Stimulated activated effector memory CD8-positive, alpha-beta T cell treated with anti-CD3 and anti-CD28 coated beads, Interleukin-12 subunit alpha, Interleukin-12 subunit beta, amount 100 ng/mL, for 72 hours (primary cell): ENCODE measurements around the gene GDPD4.

Experiments
- ATAC-seq: fragments of 150-1000 bp; cut with Tn5 transposase; 2 replicates; pipeline ENCODE4 v1.10.0; 2021
- DNase-seq, 2 donors: peaks; one replicate each; pipeline ENCODE4 v3.0.0; 2021 to 2022; ENCODE audit warnings: low spot score in 2 of 2
- H3K27ac Mint-ChIP-seq: one replicate; pipeline ENCODE4 v1.8.0; 2022; ENCODE audit warnings: mild to moderate bottlenecking, mixed read lengths
- H3K36me3 Mint-ChIP-seq: one replicate; pipeline ENCODE4 v1.8.0; 2022; ENCODE audit warnings: mild to moderate bottlenecking, mixed read lengths
- H3K4me1 Mint-ChIP-seq: one replicate; pipeline ENCODE4 v1.8.0; 2022; ENCODE audit warnings: mixed read lengths
- H3K4me3 Mint-ChIP-seq: one replicate; pipeline ENCODE4 v1.8.0; 2022; ENCODE audit warnings: mild to moderate bottlenecking, mixed read lengths
- H3K9me3 Mint-ChIP-seq: one replicate; pipeline ENCODE4 v1.8.0; 2022; ENCODE audit warnings: mixed read lengths

GDPD4 gene, protein sequence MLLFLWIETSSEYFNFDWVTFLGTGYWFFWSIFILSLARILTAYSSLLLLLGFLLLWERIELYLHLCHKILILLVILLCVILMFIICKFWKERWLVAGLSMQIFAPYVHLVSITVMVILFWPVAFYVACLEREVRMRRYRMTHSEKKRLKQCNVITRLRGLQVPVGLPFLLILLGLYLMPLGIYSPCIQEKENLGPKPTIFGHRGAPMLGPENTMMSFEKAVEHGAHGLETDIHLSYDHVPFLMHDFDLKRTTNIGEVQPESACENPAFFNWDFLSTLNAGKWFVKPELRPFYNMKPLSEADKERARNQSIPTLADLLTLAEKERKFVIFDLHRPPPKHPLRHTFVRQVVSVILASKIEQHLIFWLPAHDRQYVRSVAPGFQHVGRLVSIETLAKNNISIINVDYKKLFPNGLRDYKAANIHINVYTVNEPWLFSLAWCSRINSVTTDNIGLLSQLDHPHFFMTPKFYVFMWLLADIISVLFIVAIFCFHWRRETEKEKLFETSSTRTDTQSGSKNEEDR

GRCh38 chr11:77301510-77301909 lies at the start of gene GDPD4:
GDPD4 (minus strand) TSS chr11:77301686; CDS start chr11:77285137, 16,549 bp downstream.
- Mint-ChIP-seq H3K4me3 (no peak within 1 kb of the TSS), H3K36me3 (no peaks in the 10 kb centered on the region), H3K4me1 (no peaks in the 10 kb centered on the region), H3K27ac (no peak within 1 kb of the TSS), H3K9me3 (no peaks in the 10 kb centered on the region)
- no peak for DNase-seq
- no peak for ATAC-seq

DNA sequence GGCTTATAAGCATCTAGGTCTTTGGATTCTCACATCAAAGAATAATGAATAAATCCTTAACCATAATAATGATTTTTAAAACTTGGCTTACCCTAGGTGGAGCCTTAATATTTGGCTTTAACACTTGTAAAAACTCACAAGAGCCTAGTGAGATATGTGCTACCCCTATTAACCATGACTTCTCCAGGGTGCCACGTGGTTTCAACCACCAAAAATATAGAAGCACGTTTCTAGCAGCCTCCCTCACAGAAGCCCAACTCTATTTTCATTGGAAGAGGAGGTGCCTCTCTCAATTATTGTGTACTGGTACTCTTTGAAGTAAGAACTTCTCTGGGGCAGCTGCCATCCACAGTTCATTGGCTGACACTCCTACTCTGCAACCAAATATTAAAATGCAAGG lies 46.5 kb upstream of the GDPD4 start:
- H3K36me3 Mint-ChIP-seq, result peaks cover 7% of the 10 kb centered on the region
- no peak for ATAC-seq
- no peaks in the 10 kb centered on the region for H3K9me3 Mint-ChIP-seq
- H3K4me3 Mint-ChIP-seq, result no peak overlapping the region
- H3K4me1 Mint-ChIP-seq, result no peaks in the 10 kb centered on the region
- H3K27ac Mint-ChIP-seq, result no peak overlapping the region
- no peak for DNase-seq

GRCh38 chr11:77346906-77347603 lies 45.6 kb upstream of the GDPD4 start:
- H3K27ac Mint-ChIP-seq, result no peak overlapping the region
- DNase-seq, result no peak
- no peak for ATAC-seq
- H3K9me3 Mint-ChIP-seq, result no peaks in the 10 kb centered on the region
- H3K36me3 Mint-ChIP-seq, result peaks cover 14% of the 10 kb centered on the region
- no peaks in the 10 kb centered on the region for H3K4me1 Mint-ChIP-seq
- no peak overlapping the region for H3K4me3 Mint-ChIP-seq

- DNase-seq (no peak), ATAC-seq (no peak)
- Mint-ChIP-seq H3K9me3 (no peaks in the 10 kb centered on the region), H3K4me3 (no peak overlapping the region), H3K36me3 (peaks cover 20% of the 10 kb centered on the region), H3K27ac (no peak overlapping the region), H3K4me1 (no peaks in the 10 kb centered on the region)
Measured at GRCh38 chr11:77345621-77346020, 44.1 kb upstream of the GDPD4 start.

- no peaks in the 10 kb centered on the region for H3K9me3 Mint-ChIP-seq
- H3K27ac Mint-ChIP-seq, result no peak overlapping the region
- peaks cover 27% of the 10 kb centered on the region for H3K36me3 Mint-ChIP-seq
- H3K4me1 Mint-ChIP-seq, result no peaks in the 10 kb centered on the region
- DNase-seq, result no peak
- no peak for ATAC-seq
- no peak overlapping the region for H3K4me3 Mint-ChIP-seq
Measured at GRCh38 chr11:77340501-77340900, 39.0 kb upstream of the GDPD4 start.

- no peak for ATAC-seq
- Mint-ChIP-seq H3K4me3 (no peak overlapping the region), H3K4me1 (no peaks in the 10 kb centered on the region), H3K36me3 (peaks cover 8% of the 10 kb centered on the region), H3K27ac (no peak overlapping the region), H3K9me3 (no peaks in the 10 kb centered on the region)
- no peak for DNase-seq
Measured at GRCh38 chr11:77332259-77332658, 30.8 kb upstream of the GDPD4 start.

DNA sequence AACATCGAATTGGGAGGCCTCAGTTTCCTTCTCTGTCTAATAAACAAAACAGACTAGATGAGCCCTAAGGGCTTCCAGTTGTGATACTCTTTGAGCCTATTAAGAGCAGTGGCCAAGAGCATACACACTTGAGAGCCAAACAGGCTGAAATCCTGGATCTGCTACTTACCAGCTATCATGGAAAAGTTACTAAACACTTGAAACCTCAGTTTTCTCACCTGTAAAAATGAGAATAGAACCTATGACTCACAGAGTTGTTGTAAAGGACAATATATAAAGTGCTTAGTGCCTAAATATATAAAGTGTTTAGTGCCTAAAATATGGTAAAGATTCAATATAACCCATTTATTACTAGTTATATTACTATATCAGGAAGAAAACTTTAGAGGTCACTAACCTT lies 23.7 kb upstream of the GDPD4 start:
- ATAC-seq, result no peak
- DNase-seq, result no peak
- no peak overlapping the region for H3K27ac Mint-ChIP-seq
- H3K9me3 Mint-ChIP-seq, result no peaks in the 10 kb centered on the region
- peaks cover 7% of the 10 kb centered on the region for H3K36me3 Mint-ChIP-seq
- H3K4me3 Mint-ChIP-seq, result no peak overlapping the region
- H3K4me1 Mint-ChIP-seq, result no peaks in the 10 kb centered on the region

DNA sequence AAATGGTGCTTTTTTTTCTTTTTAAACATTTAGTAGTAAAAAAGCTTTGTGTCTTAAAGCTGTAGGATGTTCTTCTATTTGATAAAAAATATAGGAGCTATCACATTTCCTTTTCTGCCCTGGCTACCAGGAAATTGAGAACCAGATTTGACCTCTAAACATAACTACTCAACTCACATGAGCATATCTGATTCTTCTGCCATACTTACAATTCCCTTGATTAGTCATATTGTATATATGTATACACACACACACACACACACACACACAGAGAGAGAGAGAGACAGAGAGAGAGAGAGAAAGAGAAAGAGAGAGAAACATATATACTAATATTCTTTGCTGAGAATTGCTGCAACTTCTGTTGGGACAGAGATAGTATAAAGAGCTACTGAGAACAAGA lies 23.0 kb upstream of the GDPD4 start:
- DNase-seq (no peak), ATAC-seq (no peak)
- Mint-ChIP-seq H3K4me1 (no peaks in the 10 kb centered on the region), H3K4me3 (no peak overlapping the region), H3K27ac (no peak overlapping the region), H3K9me3 (no peaks in the 10 kb centered on the region), H3K36me3 (peaks cover 7% of the 10 kb centered on the region)

DNA sequence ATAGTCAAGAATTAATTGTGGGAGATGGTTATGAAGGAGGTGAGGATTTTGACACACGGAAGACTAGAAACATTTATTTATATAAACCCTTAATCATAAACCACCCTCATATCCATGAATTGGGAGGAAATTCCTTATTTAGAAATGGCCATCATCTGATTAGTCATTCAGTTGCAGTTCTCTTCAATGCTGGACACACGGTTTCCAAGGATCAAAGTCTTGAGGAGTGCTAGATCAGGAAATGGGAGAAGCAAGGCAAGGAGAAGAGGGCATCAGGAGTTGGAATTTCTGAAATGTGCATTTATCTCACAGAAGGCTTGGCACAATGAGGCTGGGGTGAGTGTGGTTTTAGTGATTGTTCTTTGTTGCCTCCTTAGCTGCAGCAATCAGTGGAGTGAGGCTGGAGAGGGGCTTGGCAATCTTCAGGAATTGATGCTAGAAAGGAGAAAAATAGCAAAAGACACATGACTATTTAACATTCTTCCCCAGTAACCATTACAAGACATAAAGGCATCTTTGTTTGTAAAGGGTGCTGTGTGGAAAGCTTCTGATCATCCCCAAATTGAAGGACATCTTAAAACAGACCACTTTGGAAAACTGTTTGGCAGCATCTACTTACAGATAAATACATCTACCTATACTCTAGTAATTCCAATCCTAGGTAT lies 21.6 kb upstream of the GDPD4 start:
- Mint-ChIP-seq H3K36me3 (peaks cover 7% of the 10 kb centered on the region), H3K9me3 (no peaks in the 10 kb centered on the region), H3K27ac (no peak overlapping the region), H3K4me1 (no peaks in the 10 kb centered on the region), H3K4me3 (no peak overlapping the region)
- no peak for ATAC-seq
- no peak for DNase-seq

DNA sequence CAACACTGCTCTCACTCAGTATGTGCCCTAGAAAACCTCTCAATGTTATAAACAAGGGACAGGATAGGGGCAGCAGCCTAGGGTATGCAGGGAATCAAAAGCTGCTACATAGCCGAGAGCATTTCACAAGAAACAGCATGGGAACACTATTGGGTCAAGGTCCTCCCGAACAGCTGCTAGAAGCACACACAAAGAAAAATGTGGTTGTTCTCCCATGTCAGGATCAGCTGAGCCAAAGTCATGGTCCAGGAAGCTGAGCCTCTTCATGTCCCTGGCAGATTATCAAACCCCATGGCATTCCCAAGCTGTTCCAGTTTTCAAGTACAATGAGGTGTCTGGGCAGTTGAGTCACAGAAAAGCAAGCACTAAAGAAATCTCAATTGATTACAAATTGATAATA lies 21.0 kb upstream of the GDPD4 start:
- Mint-ChIP-seq H3K27ac (no peak overlapping the region), H3K9me3 (no peaks in the 10 kb centered on the region), H3K4me1 (no peaks in the 10 kb centered on the region), H3K36me3 (peaks cover 7% of the 10 kb centered on the region), H3K4me3 (no peak overlapping the region)
- no peak for ATAC-seq
- no peak for DNase-seq

DNA sequence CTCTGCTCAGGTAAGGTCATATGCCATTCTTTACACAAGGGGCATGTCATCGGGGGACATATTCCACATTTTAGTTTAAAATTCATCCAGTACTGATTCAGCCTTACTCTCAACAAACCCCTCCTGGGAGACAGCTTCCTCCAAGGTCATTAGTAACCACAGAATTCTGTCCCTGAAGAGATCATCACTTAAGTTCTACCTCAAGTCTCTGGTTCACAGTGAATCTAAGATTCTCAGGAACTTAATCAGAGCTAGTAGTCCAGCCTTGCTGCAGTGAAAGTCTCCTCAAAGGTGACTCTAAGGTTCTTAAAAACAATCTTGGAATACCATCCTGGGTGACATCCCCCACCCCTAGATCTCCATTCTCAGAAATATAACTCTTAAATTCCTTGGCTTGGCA lies 18.9 kb upstream of the GDPD4 start:
- Mint-ChIP-seq H3K27ac (no peak overlapping the region), H3K4me1 (no peaks in the 10 kb centered on the region), H3K4me3 (no peak overlapping the region), H3K36me3 (peaks cover 7% of the 10 kb centered on the region), H3K9me3 (no peaks in the 10 kb centered on the region)
- ATAC-seq (no peak), DNase-seq (no peak)

GRCh38 chr11:77318600-77318999 lies 17.1 kb upstream of the GDPD4 start:
- DNase-seq, result no peak
- peaks cover 7% of the 10 kb centered on the region for H3K36me3 Mint-ChIP-seq
- H3K4me1 Mint-ChIP-seq, result no peaks in the 10 kb centered on the region
- ATAC-seq, result no peak
- no peaks in the 10 kb centered on the region for H3K9me3 Mint-ChIP-seq
- H3K27ac Mint-ChIP-seq, result no peak overlapping the region
- no peak overlapping the region for H3K4me3 Mint-ChIP-seq

DNA sequence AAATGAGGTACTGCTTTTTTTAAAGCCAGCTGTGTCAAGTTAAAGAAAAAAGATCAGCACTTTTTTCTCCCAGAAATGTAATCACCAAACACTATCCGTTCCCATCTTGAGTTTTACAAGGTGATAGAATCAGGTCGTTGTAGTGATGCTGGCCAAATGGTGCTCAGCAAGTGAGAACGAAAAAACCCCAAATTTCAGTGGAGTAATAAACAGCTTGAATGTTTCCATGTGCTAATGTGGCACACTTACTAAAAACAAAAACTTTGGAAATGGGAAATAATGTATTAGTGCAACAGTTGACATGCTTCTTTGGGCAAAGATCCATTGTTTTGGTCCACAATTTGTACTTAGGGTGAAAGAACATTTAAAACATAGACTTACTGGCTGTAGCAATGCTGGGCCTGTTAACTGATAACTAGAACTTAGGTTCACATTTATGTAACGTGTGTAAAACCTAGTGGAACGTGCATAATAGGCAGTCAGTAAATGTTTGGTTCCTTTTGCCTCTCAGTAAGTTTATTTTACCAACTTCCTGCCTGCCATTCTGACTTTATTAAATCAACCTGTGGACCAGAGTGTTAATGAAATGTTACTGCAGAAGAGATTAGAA lies 15.4 kb upstream of the GDPD4 start:
- H3K27ac Mint-ChIP-seq, result no peak overlapping the region
- no peaks in the 10 kb centered on the region for H3K36me3 Mint-ChIP-seq
- no peaks in the 10 kb centered on the region for H3K9me3 Mint-ChIP-seq
- no peak overlapping the region for H3K4me3 Mint-ChIP-seq
- ATAC-seq (no peak), DNase-seq (no peak)
- no peaks in the 10 kb centered on the region for H3K4me1 Mint-ChIP-seq

- no peaks in the 10 kb centered on the region for H3K9me3 Mint-ChIP-seq
- ATAC-seq (no peak), DNase-seq (no peak)
- H3K4me1 Mint-ChIP-seq, result no peaks in the 10 kb centered on the region
- no peak overlapping the region for H3K27ac Mint-ChIP-seq
- no peaks in the 10 kb centered on the region for H3K36me3 Mint-ChIP-seq
- H3K4me3 Mint-ChIP-seq, result no peak overlapping the region
Measured at GRCh38 chr11:77312107-77312506, 10.6 kb upstream of the GDPD4 start.

DNA sequence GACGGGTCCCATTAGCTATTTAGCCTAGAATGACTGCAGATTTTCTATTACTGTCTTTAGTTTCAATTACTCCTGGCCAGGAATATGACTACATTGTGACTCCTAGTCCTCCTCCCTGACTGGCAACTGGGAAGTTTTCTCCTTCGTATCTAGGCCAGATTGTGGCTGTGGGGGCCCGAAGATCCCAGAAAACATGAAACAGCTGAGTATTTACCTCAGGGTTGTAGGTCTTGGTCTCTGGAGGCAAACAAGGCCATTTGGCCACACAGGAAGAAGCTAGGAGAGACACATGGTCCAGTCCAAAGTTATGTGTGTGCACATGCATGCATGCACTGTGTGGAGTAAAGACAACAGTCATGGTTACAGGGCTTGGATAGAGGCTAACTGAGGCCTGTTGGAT lies 10.2 kb upstream of the GDPD4 start:
- Mint-ChIP-seq H3K27ac (no peak overlapping the region), H3K4me3 (no peak overlapping the region), H3K36me3 (no peaks in the 10 kb centered on the region), H3K4me1 (no peaks in the 10 kb centered on the region), H3K9me3 (no peaks in the 10 kb centered on the region)
- ATAC-seq, result no peak
- DNase-seq, result no peak
